DMS153 treated with DMSO at 0.1 percent for 48 hours (cell line): ENCODE data around the gene TLL2.

Experiments
- DNase-seq: peaks from one replicate; lab custom pipeline; 2025; ENCODE audit not compliant: unreplicated experiment; lab: John Stamatoyannopoulos, UW

Gene TLL2

DNA sequence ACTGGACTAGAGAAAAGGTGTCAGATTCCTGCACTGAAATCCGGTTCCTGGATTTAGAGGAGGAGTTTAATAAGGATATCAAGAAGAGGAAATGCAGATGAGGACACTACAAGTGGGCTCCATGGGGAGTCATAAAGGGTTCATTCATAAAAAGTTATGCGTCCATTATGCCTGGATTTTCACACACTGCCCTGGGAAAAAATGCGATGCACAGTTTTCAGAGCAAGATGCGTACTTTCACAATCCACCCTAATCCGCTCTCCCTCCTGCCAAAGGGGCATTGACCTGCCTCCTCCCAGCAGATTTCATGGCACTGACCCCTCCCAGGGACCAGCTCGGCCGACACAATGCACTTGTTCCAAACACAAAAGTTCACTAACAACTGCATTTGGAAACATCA is 112.7 kb downstream of the TLL2 start:
- DNase-seq, result no peak

DNA sequence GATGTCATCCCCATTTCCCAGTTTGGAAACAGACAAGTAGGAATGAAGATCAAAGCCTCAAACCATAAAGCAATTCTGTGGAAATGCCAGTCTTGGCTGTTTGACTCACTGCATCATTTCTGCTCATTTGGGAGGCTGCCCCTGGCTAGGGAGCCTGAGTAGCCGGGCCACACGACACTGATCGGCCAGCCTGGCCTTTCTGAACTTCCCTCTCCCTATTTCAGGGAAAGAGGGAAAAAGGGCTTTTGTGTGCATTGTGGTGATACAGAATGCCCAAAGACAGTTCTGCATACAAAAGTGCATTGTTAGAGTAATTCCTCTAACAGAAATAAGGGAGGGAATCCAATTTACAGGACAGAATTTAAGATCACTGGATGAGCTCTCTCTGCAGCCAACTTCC is 113.3 kb downstream of the TLL2 start:
- no peak for DNase-seq

DNA sequence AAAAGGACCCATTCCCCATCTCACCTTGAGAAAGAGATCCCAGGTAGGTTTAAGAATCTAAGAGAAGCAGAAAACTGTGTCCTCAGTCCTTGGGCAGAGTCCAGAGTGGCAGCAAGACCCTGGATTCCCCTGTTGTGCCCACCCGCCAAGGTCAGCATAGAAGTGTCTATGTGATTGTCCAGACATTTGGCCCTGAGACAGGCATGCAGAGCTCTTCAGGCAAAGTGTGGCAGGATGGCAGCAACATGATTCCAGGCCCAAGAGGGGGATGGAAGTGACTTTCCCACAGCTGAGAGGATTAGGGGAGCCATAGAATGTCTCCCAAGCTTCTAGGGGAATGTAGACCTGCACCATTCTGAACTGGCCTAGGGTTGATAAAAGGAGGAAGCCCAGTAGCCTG is 115.8 kb downstream of the TLL2 start:
- no peak for DNase-seq

DNA sequence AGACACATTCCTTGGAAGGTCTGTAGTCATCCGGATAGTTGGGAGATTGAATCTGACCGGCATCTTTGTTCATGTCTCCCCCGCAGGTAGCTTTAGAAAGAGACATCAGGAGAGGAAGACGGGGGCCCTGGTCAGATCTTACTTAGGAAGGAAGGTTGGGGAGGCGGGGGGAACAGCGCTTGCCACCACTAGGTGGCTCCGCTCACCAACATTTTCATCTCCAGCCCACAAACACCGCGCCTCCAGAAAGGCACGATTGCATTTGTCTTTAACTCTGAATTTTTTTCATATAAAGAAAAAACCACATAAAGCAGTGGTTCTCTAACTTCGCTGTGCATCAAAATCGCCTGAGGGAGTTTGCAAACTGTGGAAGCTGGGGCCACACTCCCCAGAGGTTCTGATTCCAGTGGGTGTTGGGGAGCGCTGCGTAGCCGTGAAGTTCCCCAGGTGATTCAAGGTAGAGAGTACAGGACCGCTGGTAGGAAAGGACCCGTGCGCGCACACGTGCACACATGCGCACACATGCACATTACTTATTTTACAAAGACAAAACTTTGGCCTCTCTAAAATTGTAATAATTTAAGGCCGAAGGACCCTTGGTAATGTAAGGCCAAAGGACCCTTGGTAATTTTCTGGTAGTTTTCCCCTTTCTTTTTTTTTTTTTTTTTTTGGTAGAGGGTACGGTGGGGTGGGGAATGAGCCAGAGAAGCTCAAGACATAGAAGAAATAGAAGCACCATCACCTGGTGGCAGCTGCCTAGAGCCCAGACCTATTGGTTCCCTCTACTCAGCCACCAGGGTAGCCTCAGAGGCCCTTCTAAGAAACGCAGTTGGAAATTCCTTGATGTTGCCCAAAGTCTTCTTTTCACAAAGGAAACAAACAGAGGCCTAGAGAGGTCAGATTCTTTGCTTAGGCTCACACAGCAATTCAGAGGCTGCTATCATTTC is 117.5 kb downstream of the TLL2 start:
- peak; percentile 44 for DNase-seq

DNA sequence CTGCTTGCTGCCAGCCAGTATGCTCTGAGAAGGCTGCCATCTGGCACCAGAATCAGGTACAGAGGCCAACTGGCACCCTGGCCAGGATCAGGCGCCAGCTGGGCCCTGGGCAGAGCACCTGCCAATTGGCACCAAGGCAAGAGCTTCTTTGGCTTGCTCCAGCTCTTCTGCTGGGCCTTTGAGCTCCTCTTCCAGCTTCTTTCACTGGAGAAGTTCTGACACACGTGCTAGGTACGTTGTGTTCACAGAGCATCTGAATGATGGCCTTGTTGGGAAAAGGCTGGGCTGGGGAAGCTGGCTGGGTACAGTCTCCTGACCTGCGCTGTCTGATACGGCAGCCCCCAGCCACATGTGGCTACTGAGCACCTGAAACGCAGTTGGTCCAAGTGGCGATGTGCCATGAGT is 123.3 kb downstream of the TLL2 start:
- DNase-seq, result no peak

DNA sequence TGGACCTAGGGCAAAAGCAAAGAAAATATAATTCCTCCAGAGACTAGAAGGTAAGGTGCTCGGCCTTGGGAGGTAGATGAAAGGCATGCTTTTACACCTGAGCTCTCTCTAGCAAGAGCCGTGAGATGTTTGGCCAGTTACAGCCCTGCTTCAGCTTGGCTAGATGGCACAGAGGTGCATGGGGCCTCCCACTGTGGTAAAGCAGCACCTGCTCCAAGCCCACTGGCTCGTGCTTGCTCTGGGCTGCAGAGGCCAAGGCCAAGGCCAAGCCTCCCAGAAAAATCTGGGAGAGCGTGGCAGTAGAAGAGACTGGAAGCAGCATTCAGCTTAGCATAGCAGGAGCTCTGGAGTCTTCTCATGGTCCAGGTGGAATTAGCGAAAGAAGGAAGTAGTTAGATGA is 123.9 kb downstream of the TLL2 start:
- no peak for DNase-seq

DNA sequence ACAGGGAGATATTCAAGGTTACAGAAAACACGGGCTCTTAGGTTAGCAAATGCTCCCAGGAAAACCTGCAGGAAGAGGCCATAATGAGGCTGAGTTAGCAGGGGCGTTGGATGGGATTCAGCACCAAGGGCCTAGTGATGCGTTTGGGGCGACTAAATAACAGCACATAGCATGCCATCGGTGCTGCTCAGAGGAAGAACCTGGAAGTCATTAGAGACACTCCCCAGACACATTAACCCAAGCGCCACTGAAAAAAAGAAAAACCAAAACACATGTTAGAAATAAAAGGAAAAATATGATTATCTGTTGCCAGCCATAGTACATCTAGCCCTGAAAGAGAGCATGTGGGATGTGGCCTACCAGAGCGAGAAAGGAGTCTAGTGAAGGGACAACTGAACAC is 126.1 kb downstream of the TLL2 start:
- DNase-seq, result no peak

DNA sequence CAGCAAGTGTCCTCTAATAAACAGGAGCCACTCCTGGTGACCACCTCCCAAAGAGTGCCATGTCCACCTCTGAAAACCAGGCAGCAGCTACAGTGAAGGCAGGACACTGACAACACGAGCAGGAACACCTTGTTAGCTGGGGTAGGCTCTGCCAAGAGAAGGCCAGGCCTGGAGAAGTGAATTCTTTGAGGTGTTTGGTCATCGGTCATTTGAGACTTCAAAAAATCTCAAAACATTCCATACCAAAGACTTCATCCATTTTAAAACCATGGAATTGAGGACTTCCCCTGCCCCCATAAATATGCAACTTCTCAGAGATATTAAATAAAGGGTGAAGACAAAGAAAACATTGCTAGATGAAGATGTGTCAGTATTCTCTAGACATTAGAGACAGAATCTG is 126.6 kb downstream of the TLL2 start:
- no peak for DNase-seq

DNA sequence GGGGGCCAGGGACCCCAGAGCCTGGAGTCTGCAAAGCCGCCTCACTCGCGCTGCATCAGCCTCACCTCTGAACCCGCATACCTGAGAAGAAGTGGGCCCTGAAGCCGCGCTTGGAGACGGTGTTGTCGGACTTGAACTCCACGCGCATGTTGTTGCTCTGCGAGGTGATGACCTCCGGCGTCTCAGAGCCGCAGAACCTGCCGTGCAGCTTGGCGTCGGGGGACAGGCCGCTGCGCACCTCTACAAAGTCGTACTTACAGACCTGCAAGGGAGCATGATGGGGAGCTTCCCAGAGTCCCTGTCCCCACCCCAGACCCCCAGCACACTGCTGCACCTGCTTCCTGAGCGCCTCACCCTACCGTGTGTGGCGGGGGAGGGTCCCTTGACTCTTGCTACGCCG is 129.2 kb downstream of the TLL2 start:
- DNase-seq, result no peak

DNA sequence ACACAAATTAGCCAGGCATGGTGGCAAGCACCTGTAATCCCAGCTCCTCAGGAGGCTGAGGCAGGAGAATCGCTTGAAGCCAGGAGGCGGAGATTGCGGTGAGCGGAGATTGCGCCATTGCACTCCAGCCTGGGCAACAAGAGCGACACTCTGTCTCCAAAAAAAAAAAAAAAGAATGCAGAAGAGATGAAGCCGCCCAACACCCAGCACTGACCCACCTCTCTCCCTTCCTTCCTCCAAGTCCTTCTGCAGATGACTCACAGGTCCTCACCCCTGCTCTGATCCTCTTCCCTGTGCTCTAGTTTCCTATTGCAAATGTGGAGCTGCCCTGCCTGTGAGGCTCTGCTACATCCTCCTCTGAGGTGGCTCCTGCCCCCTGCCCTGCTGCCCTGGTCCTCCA is 132.9 kb downstream of the TLL2 start:
- no peak for DNase-seq

DNA sequence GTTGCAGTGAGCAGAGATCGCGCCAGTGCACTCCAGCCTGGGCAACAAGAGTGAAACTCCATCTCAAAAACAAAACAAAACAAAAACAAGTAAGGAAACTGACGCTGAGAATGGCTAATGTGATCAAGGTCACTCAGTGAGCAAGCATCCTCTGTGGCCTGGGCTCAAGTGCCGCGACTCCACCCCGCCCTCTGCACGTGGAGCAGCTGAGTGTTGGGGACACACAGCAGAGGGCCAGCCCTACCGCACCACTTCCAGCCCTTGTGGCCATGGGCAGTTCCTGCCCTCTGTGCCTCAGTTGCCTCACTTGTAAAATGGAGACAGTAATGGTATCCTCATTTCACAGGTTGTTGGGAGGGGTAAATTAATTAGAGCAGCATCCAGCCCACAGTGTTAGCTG is 134.0 kb downstream of the TLL2 start:
- DNase-seq, result no peak

DNA sequence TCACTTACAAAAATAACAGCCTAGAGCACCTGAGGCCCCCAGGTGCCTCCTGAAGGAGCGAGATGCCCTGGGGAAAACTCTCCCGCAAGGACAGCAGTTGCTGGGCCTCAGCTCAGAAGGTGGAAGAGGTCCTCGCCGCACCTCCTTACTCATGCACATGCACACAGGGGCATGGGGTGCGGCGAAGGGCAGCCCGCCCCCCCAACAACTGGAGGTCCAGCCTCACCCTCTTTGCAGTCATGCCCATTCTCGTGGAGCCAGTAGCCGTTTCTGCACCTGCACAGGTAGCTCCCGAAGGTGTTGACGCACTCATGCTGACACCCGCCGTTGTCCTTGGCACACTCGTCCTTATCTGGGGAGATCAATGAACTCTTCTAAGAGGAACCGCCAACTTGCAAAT is 135.0 kb downstream of the TLL2 start:
- DNase-seq, result no peak

DNA sequence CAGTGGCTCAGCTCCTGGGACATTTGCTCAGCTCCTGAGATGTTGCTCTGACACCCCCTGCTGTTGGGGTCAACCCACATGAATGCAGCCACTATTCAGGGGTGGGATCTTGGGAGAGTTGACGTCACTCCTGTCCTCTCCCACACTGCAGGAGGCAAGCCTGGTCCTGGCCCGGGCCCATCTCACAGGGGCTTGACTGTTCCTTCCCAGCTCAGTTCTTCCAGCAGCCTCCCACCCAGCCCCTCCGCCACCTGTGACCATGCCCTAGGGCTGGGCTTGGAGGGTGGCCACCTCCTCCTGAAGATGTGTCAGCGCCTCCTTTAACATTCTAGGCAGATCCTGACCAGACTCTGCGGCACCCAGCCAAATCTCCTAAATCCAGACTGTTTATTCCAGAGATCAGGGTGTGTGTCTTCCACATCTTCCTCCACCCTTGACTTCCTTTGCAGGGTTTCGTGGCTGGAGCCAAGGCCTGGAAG is 135.9 kb downstream of the TLL2 start:
- no peak for DNase-seq

DNA sequence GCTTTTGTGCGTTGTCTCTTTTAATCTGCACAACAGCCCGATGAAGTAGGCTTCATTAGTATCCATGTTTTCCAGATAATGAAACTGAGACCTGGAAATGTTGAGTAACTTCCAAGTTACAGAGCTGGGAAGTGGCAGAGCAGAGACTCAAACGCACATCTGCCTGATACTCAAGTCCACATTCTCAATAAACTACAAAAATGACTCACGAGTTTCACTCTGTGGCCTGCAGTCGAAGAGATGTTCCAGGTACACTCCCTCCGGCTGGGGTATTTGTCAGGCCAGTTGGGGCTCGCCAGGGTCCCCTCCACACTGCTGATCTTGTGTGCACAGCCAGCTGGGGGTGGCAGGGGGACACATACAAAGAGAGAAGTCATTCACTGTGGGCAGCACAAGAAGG is 137.2 kb downstream of the TLL2 start:
- no peak for DNase-seq

DNA sequence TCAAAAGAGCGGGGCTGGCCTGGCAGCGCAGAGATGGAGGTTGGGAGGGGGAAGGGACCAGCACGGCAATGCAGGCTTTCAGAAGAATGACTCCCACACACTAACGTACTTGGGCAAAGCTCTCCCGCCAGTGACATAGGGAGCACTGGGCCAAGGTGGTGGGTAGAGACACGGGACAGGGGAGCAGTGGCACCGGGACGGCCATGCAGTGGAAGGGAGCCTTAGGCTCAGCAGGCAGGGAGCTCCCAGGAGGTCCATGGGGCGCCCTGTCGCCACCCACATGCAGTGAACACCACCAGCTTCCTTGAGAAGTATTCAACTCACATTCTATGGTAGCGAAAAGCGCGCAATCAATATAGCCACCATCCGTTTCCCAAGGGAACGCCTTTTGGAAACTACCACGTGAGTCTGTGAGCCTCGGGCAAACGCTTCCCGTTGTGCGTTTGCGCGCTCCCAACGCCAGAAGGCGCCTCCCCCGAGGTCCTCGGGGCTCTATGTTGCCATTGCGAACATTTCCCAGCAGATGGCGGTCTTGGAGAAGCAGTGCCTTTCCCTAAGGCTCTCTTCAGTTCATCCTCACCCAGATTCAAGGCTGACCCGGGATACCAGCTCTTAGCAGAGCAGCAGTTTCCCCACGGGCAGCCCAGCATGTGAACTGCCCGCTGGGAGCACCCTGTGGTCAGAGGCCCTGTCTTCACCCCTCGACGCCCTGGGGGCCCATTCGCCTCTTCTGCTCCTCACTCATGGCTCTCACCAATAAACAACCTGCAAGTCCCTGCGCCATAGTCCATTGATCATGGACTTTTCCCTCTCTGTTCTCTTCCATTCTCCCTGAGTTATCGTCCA is 138.5 kb downstream of the TLL2 start:
- DNase-seq, result peak; percentile 68

DNA sequence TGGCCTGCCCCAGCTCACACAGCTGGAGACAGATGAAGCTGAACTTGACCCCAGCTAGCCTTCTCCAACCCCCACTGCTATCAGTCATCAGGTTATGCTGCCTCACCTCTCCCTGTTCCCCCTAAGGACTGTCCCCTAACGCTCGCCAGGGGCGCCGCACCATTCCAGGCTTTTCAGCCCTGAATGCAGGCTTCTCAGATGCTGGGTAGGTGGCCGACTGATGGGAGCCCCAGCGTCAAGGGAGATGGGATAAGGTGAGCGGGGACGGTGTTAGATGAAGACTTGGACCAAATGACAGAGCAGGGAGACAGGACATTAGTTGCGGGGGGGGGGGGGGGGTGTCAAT is 139.1 kb downstream of the TLL2 start:
- DNase-seq, result no peak

DNA sequence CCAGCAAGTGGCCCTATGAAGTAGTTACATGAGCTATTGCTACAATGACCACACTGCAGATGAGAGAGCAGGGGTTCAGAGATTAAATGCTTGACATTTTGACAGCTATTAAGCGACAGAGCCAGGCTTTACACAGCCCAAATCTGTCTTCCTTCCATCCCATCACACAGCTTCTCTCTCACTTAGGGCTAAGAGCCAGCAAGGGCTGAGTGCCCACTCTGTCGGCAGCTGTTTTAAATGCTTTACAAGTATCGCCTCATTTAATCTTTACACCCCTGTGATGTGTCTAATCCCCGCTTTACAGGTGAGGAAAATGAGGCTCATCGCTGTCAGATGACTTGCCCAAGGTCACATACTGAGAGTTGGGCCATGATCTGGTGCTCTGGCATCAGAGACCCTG is 139.7 kb downstream of the TLL2 start:
- DNase-seq, result no peak

DNA sequence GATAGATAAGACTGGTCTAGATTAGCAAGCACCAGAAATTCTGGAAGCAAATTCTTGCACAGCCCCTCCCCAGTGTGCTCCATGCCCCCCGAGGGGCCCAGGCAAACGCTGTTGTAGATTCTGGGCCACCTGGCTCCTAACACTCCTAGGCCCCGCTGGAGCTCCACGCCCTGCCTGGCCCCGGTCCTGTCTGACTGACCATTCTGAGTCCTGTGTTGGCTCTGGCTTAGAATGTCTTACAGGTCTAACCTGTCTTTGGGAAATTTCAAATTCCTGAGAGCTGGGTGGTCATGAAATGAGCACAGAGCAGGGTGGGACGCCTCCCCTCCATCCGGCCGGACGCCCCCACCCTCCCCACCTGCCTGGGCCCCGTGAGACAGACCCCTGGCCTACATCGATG is 142.4 kb downstream of the TLL2 start:
- DNase-seq, result no peak

DNA sequence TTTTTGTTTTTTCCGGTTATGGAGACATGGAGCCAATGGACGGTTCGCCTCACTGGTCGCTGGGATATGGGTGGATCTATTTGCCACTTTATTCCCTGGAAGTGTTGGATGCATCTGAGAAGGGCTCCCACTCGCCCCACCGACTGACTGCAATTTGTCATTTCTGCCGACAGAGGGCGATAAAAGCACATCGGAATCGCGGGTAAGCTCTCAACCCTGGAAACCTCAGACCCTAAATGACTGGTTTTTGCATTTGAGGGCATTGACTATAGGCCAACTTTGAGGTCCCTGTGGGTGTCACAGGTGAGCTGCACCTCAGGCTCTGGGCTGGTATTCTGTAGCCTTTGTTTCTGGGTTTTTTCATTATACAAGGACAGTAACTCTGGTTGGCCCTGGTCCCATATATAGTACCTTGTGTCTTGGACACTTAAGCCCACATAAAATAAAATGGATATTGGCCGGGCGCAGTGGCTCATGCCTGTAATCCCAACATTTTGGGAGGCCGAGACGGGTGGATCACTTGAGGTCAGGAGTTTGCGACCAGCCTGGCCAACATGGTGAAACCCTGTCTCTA is 143.1 kb downstream of the TLL2 start:
- DNase-seq, result peak; percentile 22

DNA sequence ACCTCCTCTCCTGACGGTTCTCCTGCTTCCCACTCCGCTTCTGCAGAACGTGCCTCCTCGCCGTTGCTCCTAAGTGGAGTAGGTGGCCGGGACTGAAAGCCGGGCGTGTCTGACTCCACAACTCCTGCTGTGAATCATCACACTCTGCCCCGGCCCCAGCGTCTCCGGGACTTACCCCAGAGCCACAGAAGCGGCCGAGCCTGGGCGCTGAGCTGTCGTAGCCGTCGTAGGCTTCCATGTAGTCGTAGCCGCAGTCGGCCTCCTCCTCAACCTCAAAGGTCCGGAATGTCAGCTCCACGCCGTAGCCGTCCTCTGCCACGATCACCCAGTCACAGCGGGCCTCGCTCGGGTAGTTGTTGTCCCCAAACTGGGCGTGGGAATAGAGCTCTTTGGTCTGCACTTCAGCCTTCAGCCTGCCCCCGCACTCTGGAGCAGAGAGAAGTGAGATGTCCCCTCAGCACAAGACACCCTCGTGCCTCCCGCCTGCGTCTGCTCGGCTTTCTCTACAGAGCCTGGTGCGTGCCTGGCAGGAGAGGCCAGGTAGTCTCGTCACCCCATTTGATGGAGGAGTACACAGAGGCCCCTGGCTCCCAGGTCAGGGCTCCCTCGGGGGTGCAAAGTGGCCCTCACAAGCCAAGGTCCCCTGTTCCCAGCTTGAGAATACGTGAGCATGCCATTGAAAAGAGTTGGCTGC is 143.7 kb downstream of the TLL2 start:
- DNase-seq, result no peak

DNA sequence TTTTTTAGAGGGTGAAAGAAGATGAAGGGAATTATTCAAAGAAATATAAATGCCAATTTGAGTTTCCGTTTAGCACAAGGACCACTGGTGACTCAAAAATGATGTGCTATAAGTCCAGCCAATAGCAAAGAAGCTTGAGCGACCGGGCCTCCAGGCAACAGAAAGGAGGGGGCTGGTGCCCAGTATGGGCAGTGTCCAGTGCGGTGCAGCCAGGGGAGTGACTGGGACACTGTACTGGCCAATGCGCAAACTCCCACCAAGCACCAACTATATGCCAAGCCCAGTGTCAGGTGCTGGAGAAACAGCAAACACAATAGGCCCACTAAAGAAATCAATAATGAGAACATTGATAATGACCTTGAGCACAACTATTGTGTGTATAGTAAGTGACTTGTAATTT is 144.8 kb downstream of the TLL2 start:
- DNase-seq, result no peak
